Urinary bladder (tissue), 4 donors: ENCODE measurements around the gene AKT1S1. TPM values are rescaled to one million over a fixed set of nuclear protein-coding genes. Genes with fewer than 3 reads are reported as not detected.
"Not testable (repeated sequence)": the region's sequence is repeated elsewhere in the genome, so short reads cannot be mapped to it uniquely, and the experiment has no call there.

ENCODE experiments used
- DNase-seq: peaks from one replicate; pipeline ENCODE4 v3.0.0-alpha.2; 2015; ENCODE audit errors: extremely low spot score
- H3K27ac ChIP-seq: one replicate; pipeline ENCODE4 v1.5.1; 2013; ENCODE audit warnings: low read depth, mild to moderate bottlenecking, moderate library complexity
- H3K36me3 ChIP-seq: one replicate; pipeline ENCODE4 v1.6.1; 2013; ENCODE audit warnings: mild to moderate bottlenecking, moderate library complexity; ENCODE audit not compliant: insufficient read depth
- H3K4me1 ChIP-seq: one replicate; pipeline ENCODE4 v1.6.1; 2013; ENCODE audit warnings: mild to moderate bottlenecking, moderate library complexity; ENCODE audit not compliant: insufficient read depth
- H3K4me3 ChIP-seq: one replicate; pipeline ENCODE4 v1.5.1; 2013; ENCODE audit warnings: low read depth, low read length
- WGBS: extraction: QIAGEN DNeasy Blood & Tissue Kit; methylation state at CpG from one replicate; pipeline ENCODE4 v1.1.7; 2013; 5-methylcytosine and 5-hydroxymethylcytosine counted together
- polyA plus RNA-seq: library from polyadenylated mRNA; stranded (reverse); fragments of 200-250 nt; gene quantifications from one replicate; pipeline ENCODE4 v1.2.3, GENCODE V29; 2013
- total RNA-seq: library from RNA; depleted of rRNA; stranded (reverse); fragments of >200 nt; gene quantifications from one replicate; pipeline ENCODE4 v1.2.3, GENCODE V29; 2014
- donor health status: healthy with polysubstance abuse.
- donor health status: healthy.

The AKT1S1 gene
- total RNA-seq (4.7 TPM), polyA plus RNA-seq (55.0 TPM)

- H3K36me3 ChIP-seq, result peaks cover 7% of the 10 kb centered on the region
- WGBS, result under 1% methylated on average over 61 of the region's 61 CpGs
- peak within 1 kb of the TSS; percentile 59 for H3K4me3 ChIP-seq
- peak; percentile 99 for DNase-seq
- H3K4me1 ChIP-seq, result no peaks in the 10 kb centered on the region
- peak within 1 kb of the TSS; percentile 94 for H3K27ac ChIP-seq
Measured at GRCh38 chr19:49877020-49877878, at the start of gene AKT1S1, which contains the start of gene TBC1D17. Gene AKT1S1 (minus strand): TSS chr19:49877355. CDS start chr19:49873295, 4,060 bp downstream. Gene TBC1D17 (plus strand): TSS chr19:49877702. CDS start chr19:49877724, 22 bp downstream.

GRCh38 chr19:49926515-49926914, 49.4 kb upstream of the AKT1S1 start:
- Histone ChIP-seq H3K4me3 (no peak overlapping the region), H3K36me3 (no peaks in the 10 kb centered on the region), H3K27ac (no peak overlapping the region), H3K4me1 (no peaks in the 10 kb centered on the region)
- DNase-seq, result no peak
- WGBS, result 89% methylated on average over 10 of the region's 10 CpGs

GRCh38 chr19:49925486-49925885, 48.3 kb upstream of the AKT1S1 start:
- H3K36me3 ChIP-seq, result no peaks in the 10 kb centered on the region
- 97% methylated on average over 5 of the region's 5 CpGs for WGBS

DNA sequence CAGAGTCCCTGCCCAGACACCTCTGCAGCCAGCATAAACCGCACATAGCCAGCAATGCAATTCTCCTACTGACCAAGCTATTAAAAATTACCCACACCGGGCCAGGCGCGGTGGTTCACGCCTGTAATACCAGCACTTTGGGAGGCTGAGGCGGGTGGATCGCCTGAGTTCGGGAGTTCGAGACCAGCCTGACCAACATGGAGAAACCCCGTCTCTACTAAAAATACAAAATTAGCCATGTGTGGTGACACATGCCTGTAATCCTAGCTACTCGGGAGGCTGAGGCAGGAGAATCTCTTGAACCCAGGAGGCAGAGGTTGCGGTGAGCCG, 47.7 kb upstream of the AKT1S1 start:
- not testable (repeated sequence) for H3K36me3 ChIP-seq

More at GRCh38 chr19:49925486-49925885, 48.3 kb upstream of the AKT1S1 start:
- DNase-seq, result no peak
- Histone ChIP-seq H3K27ac (no peak overlapping the region), H3K4me1 (no peaks in the 10 kb centered on the region), H3K4me3 (no peak overlapping the region)

GRCh38 chr19:49924004-49924880, 47.1 kb upstream of the AKT1S1 start:
- no peak for DNase-seq
- H3K4me3 ChIP-seq, result no peak overlapping the region
- no peaks in the 10 kb centered on the region for H3K4me1 ChIP-seq
- H3K27ac ChIP-seq, result no peak overlapping the region
- 73% methylated on average over 25 of the region's 25 CpGs for WGBS
- H3K36me3 ChIP-seq, result no peaks in the 10 kb centered on the region

More for the DNA sequence above, 47.7 kb upstream of the AKT1S1 start:
- DNase-seq, H3K4me1 ChIP-seq, H3K4me3 ChIP-seq, H3K27ac ChIP-seq: not testable (repeated sequence)
- WGBS, result 92% methylated on average over 13 of the region's 13 CpGs

- DNase-seq, result no peak
- H3K4me1 ChIP-seq, result no peaks in the 10 kb centered on the region
- H3K4me3 ChIP-seq, result no peak overlapping the region
- H3K36me3 ChIP-seq, result no peaks in the 10 kb centered on the region
- no peak overlapping the region for H3K27ac ChIP-seq
- 87% methylated on average over 31 of the region's 31 CpGs for WGBS
Measured at GRCh38 chr19:49923055-49924003, 46.2 kb upstream of the AKT1S1 start.

- no peaks in the 10 kb centered on the region for H3K36me3 ChIP-seq
- no peak overlapping the region for H3K27ac ChIP-seq
- no peak for DNase-seq
- no peak overlapping the region for H3K4me3 ChIP-seq
- H3K4me1 ChIP-seq, result no peaks in the 10 kb centered on the region
- 85% methylated on average over 22 of the region's 22 CpGs for WGBS
Measured at GRCh38 chr19:49921871-49922795, 45.0 kb upstream of the AKT1S1 start.

DNA sequence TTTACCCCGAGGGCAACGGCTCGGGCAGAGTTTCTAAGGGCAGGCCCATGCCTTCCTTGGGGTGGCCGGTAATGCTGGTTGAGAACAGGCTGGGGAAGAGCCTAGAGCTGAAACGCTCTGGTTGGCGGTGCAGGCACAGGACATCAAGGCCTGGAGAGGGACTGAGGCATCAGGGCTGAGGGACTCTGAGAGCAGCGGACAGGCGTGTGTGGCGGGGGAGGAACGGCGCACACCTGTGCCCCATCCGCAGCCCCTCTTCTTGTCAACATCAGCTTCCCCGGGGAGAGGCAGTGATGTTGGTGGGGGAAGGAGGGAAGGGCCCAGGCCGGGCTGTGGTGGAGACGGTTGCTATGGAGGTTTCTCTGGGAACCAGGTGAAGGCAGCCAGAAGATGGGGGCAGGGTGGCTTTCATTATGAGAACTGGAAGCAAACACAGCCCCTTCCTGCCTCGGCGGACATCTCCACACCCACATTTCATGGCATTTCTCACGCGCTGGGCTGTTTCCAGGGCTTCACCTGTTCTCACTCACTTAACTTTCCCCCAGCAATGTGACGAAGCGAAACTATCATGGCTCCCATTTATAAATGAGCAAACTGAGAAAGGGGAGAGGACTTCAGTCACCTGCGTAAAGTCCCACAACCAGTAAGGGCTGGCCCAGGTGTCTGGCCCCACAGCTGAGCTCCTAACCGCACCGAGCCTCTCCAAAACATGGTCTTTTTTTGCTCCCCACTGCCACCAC, 43.6 kb upstream of the AKT1S1 start:
- no peak overlapping the region for H3K27ac ChIP-seq
- no peak overlapping the region for H3K4me3 ChIP-seq
- no peak for DNase-seq
- H3K4me1 ChIP-seq, result no peaks in the 10 kb centered on the region
- no peaks in the 10 kb centered on the region for H3K36me3 ChIP-seq
- WGBS, result 93% methylated on average over 24 of the region's 24 CpGs

GRCh38 chr19:49918089-49918488, 40.9 kb upstream of the AKT1S1 start:
- Histone ChIP-seq H3K4me3 (no peak overlapping the region), H3K4me1 (no peaks in the 10 kb centered on the region), H3K27ac (no peak overlapping the region), H3K36me3 (no peaks in the 10 kb centered on the region)
- WGBS, result 95% methylated on average over 8 of the region's 8 CpGs
- no peak for DNase-seq

GRCh38 chr19:49916839-49917733, 39.9 kb upstream of the AKT1S1 start:
- no peak for DNase-seq
- Histone ChIP-seq H3K36me3 (no peaks in the 10 kb centered on the region), H3K4me3 (no peak overlapping the region), H3K27ac (no peak overlapping the region), H3K4me1 (no peaks in the 10 kb centered on the region)
- 88% methylated on average over 21 of the region's 21 CpGs for WGBS

DNA sequence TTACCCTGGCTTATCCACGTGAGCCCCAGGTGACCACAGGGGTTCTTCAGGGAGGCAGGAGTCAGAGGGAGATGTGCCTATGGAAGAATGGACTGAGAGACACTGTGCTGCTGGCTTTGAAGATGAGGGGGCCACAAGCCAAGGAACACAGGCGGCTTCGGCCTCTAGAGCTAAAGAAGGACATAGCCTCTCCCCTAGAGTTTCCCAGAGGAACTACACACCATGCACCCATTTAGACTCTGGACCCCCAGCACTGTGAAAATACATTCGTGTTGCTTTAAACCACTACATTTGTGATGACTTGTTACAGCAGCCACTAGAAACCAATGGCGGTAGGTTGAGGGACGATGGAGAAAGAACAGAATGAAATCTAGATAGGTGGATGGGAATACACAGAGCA, 38.1 kb upstream of the AKT1S1 start:
- no peak overlapping the region for H3K27ac ChIP-seq
- no peaks in the 10 kb centered on the region for H3K36me3 ChIP-seq
- no peak overlapping the region for H3K4me3 ChIP-seq
- no peak for DNase-seq
- WGBS, result 97% methylated on average over 6 of the region's 6 CpGs
- no peaks in the 10 kb centered on the region for H3K4me1 ChIP-seq
